ENCODE measurements around the gene CRYBG1. TPM values are rescaled to one million over a fixed set of nuclear protein-coding genes. Genes with fewer than 3 reads are reported as not detected.
"Not testable (repeated sequence)": the region's sequence is repeated elsewhere in the genome, so short reads cannot be mapped to it uniquely, and the experiment has no call there.

Gene CRYBG1
- total RNA-seq, 1 donor from 2014 or later = 38.1 TPM

DNA sequence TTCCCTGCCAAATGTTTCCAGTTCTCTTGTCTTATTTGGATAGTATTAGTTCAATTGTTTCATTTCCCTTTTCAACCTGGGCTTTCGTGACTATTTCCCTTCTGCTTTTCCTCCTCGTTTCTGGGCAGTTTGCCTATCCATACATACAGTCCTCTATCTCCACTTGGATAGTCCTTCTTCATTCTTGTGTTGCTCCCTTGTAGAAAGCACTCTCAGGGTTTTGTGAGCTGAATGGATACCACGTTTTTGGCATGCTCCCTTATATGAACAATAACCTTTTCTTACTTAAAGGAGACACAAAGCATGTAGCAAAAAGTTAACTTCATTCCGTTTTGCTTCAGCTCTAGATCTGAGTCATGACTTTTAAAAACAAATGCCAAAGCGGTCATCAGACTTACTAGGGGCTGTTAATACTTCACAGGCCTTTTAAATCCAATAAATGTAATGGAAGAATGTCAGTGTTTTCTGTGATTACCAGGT is 16.6 kb downstream of the CRYBG1 start:
- peak; percentile 51 for DNase-seq

DNA sequence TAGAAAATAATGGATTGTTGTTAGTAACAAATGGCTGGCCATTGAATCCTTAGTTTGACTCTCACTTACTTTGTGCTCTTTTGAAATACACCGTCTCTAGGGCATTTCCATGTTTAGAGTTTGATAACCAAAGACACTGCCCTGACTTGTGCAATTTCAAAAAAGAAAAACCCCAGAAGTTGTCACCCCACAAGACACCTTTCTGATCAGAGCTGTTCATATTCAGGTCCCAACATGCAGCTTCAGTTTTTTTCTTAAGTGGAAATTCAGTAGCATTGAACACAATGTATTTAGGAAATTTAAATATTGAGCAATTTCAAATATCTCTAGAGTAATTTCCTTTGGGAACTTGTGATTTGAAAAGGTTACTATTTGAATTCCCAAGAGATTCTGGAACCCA is 19.4 kb downstream of the CRYBG1 start:
- no peak for DNase-seq

DNA sequence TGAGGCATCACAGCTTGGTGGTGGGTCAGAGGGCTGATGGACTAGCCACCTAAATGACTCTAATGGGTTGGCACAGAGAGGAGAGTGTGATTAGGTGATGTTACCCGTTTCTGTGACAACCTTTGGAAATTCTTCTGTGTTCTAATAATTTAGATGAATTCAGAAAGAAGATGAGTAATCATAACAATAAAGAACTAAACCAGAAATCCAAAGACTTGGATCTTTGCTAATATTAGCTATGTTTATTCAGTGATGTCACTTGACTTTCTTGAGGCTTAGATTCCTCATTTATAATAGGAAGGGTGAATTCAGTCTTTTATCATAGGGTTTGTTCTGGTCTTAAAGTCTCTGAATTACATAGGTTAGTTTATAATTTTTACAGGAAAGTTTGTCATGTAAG is 19.9 kb downstream of the CRYBG1 start:
- DNase-seq = no peak

GRCh38 chr6:106381223-106381622 is 20.7 kb downstream of the CRYBG1 start:
- DNase-seq = no peak

DNA sequence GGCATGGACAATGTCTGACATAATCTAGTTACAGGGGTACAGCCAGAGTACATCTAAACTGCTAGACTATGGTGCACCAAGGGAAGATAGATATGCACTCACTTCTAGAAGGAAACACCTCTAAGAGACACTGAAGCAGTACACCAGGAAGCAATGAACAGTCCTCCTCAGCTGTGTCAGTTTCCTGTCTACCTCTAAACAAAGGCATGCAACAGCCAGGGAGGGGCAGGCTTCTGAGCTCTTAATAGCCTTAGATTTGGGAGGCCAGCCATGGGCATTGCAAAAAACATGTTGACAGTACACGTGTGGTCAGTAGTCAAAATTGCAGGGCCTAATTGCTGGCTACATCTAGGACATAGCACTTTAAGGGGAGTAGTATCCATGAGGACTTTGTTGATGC is 21.4 kb downstream of the CRYBG1 start:
- DNase-seq = peak; percentile 16

DNA sequence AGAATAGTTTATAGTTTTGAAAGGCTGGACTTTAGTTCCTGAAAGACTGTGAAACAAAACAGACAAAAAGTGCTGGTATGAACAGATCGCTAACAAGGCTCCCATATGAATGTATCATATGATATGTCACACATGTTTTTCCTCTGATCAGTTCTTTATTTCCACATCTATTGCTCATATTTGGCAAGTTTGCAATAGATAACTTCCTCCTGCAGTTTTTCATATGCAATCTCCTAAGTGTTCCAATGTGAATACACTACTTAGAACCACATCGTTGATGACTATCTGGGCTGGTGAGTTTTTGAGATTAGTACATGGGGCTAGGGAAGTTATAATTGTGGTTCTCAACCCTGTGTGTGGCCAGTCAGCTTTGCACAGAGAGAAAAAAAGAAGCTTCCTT is 23.1 kb downstream of the CRYBG1 start:
- no peak for DNase-seq

- DNase-seq = no peak
Observed at GRCh38 chr6:106385530-106385929, 25.0 kb downstream of the CRYBG1 start.

- DNase-seq = no peak
Observed at GRCh38 chr6:106387875-106388274, 27.4 kb downstream of the CRYBG1 start.

DNA sequence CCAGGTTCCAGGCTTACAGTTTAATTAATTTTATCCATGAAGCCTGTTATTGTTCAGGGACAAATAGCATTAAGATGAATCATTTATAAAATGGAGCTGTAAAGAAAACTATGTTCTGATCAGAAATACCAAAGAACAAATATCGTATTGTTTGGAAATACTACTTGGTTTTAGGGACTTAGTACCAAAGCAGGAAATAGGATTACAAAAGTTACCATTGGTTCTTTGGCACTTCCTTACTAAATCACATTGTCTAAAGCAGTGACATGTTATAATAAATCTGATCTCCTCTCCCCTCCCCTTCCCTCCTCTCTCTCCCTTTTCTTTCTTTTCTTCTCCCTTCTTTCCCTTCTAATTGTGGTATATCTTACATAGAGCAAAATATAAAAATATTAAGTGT is 29.6 kb downstream of the CRYBG1 start:
- no peak for DNase-seq

- DNase-seq = no peak
Observed at GRCh38 chr6:106396426-106397220, 36.1 kb downstream of the CRYBG1 start.

- DNase-seq = no peak
Observed at GRCh38 chr6:106397431-106397830, 36.9 kb downstream of the CRYBG1 start.

GRCh38 chr6:106398621-106399020 is 38.1 kb downstream of the CRYBG1 start:
- no peak for DNase-seq

GRCh38 chr6:106405044-106405443 is 44.5 kb downstream of the CRYBG1 start:
- DNase-seq = not testable (repeated sequence)

GRCh38 chr6:106411056-106411455 is 50.5 kb downstream of the CRYBG1 start:
- DNase-seq = no peak

GRCh38 chr6:106411643-106412200 is 51.2 kb downstream of the CRYBG1 start:
- DNase-seq = no peak

DNA sequence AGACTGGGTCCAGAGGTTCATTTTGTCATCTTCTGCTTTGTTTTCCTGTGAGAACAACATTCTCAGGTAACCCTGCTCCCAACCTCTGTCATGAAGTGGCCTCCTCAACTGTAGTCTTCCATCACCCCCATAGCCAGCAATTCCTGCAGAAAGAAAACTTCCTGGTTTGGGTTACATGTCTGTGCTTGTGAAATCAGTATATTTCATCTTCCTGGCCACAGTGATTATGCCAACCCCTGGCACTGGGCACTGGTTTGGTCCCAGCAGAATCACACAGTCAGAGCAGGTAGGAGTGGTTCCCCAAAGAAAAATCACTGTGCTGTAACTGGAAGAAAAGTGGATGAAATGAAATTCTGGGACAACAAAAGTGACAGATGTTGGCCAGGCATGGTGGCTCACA is 52.5 kb downstream of the CRYBG1 start:
- no peak for DNase-seq

DNA sequence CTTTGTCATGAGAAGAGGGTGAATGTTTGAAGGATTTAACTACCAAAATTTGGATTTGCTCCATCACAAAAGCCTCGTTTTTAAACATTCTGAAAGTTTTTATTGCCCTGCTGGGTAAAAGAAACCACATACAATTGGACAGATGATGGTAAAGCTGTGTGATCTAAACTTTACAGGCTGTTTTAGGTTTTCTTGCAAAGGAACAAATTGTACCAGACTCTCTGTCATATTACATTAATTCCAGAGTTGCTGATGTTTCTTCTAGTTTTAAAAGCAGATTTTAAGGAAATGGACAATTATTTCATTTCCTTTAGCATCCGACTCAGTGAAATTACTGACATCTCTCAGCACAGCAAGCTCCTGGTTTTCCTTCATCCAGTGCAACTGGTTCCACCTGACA is 53.2 kb downstream of the CRYBG1 start:
- DNase-seq = no peak

GRCh38 chr6:106415921-106416320 is 55.4 kb downstream of the CRYBG1 start:
- no peak for DNase-seq

- DNase-seq = peak; percentile 14
Observed at GRCh38 chr6:106417572-106418147, 57.1 kb downstream of the CRYBG1 start.

- DNase-seq = no peak
Observed at GRCh38 chr6:106419900-106420613, 59.5 kb downstream of the CRYBG1 start.

DNA sequence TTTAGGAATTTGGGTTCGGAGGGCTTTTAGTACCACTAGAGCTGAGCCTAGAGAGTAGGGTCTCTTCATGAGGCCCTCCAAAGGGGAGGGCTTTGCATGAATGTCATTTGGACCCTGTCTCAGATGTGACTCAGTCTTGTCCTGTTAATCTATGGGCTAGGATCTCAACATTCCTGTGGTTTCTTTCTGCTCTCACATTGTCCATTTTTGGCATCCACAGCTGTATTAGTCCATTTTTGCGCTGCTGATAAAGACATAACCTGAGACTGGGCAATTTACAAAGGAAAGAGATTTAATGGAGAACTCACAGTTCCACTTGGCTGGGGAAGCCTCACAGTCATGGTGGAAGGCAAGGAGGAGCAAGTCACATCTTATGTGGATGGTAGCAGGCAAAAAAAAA is 61.0 kb downstream of the CRYBG1 start:
- DNase-seq = no peak

GRCh38 chr6:106422534-106422933 is 62.0 kb downstream of the CRYBG1 start:
- DNase-seq = no peak

- no peak for DNase-seq
Observed at GRCh38 chr6:106425382-106425781, 64.9 kb downstream of the CRYBG1 start.

Measured in dermis blood vessel endothelial cell (primary cell).